HTERT RPE-1 (cell line): ENCODE results near the gene PLCH1.
"Not testable (repeated sequence)": the region's sequence is repeated elsewhere in the genome, so short reads cannot be mapped to it uniquely, and the experiment has no call there.

ENCODE experiments used
- in situ Hi-C: fragments of 300-500 bp; cut with MboI; formaldehyde crosslinking; loops from 4 replicates; pipeline ENCODE4 v1.14.3; 2020; ENCODE audit warnings: low sequenced_read_pairs

Gene PLCH1

DNA sequence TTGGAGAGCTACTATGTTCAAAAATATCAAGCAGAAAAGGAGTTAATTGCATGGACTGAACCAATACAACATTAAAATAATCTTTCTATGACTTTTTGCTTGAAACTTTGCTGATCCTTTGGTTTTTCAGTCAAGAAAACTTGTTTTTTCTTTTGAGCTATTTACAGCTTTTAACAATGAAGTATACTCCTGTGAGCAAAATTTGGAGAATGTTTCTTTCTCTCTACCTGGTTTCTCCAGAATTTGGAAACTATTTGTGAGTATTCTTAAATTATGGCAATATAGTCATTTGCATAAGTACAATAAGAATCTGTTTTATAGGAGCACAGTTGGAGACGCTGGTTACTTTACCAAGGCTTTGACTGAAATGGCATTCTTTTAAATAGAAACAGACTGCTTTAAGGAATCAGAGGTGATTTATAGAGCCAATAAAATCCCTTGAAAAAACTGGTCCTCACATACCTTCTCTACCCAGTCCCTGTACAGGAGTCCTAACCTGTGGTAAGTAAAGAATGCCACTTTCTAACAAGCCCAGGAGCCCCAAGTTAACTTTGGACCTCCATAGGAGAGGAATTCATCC lies 127.4 kb downstream of the PLCH1 start:
- in situ Hi-C loops, result no loop called here

DNA sequence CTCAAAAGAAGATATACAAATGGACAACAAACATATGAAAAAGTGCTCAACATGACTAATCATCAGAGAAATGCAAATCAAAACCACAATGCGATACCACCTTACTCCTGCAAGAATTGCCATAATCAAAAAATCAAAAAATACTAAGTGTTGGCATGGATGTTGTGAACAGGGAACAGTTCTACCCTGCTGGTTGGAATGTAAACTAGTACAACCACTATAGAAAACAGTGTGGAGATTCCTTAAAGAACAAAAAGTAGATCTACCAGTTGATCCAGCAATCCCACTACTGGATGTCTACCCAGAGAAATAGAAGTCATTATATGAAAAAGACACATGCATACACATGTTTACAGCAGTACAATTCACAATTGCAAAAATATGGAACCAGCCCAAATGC lies 129.7 kb downstream of the PLCH1 start:
- in situ Hi-C loops, result not testable (repeated sequence)

DNA sequence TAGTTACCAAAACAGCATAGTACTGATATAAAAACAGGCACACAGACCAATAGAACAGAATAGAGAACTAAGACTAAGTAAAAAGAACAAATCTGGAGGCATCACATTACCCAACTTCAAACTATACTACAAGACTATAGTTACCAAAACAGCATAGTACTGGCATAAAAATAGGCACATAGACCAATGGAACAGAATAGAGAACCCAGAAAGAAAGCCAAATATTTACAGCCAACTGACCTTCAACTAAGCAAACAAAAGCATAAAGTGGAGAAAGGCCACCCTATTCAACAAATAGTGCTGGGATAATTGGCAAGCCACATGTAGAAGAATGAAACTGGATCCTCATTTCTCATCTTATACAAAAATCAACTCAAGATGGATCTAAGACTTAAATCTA lies 130.5 kb downstream of the PLCH1 start:
- in situ Hi-C loops, result not testable (repeated sequence)

DNA sequence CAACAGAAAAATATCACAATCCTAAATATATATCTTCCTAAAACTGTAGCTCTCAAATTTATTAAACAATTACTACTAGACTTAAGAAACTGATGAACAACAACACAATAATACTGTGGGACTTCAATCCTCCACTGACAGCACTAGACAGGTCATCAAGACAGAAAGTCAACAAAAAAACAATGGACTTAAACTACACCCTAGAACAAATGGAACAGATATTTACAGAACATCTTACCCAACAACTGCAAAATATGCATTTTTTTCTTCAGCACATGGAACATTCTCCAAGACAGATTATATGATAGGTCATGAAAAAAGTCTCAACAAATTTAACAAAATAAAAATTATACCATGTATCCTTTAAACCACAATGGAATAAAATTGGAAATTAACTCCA lies 133.4 kb downstream of the PLCH1 start:
- in situ Hi-C loops, result no loop called here

DNA sequence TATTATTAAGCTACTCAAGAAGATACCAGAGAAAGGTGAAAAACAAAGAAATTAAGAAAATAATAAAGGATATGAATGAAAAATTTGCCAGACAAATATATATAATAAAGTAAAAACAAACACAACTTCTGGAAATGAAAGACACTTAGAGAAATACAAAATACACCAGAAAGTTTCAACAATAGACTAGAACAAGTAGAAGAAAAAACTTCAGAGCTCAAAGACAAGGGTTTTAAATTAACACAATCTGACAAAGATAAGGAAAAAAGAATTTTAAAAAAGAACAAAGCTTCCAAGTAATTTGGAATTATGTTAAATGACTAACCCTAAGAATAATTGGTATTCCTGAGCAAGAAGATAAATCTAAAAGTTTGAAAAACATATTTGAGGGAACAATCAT lies 135.3 kb downstream of the PLCH1 start:
- in situ Hi-C loops, result no loop called here

DNA sequence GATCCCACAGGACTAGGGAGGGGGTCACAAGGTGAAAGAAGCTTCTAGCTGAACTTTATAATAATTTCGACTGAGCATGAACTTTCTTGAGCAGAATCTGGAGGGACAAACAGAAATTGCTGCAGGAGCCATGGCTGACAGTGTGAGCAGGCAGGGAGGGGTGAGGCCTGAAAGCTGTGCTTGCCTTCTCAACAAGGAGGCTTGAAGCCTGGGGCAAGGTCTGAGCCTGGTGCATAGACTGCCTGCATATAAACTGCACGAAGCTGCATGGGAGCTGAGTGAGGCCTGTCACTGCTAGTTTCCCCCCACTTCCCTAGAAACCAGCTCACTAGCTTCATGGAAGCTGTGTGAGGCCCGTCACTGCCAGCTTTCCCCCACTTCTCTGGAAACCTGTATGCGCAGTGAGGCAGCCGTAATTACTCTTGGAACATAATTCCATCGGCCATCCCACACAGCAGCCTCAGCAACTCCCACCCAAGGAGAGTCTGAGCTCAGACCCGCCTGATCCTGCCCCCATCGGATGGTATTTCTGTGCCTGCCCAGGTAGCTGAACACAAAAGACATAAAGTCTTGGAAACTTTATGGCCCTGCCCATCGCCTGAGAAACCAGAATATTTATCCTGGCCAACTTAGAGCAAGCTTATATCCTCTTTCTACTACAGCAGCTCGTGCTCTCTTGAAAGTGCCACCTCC lies 136.5 kb downstream of the PLCH1 start:
- in situ Hi-C loops, result no loop called here

DNA sequence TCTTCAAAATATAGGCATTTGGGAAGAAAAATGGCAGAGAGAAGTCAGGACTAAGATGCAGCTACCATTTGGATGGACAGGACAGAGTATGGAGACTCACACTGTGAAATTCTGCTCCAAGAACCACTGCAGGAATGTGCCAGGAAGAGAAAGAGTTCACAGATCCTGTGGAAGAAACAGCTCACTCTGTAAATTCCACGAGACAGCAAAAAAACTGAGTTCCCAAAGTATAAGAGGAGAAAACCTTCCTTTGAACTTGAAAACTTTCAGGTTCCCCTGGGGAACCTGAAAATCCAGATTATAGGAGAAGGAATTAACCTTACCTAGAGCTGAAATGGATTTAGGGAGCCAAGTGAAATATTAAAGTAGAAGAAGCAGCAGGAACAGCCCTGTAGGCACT lies 137.1 kb downstream of the PLCH1 start:
- in situ Hi-C loops, result no loop called here

DNA sequence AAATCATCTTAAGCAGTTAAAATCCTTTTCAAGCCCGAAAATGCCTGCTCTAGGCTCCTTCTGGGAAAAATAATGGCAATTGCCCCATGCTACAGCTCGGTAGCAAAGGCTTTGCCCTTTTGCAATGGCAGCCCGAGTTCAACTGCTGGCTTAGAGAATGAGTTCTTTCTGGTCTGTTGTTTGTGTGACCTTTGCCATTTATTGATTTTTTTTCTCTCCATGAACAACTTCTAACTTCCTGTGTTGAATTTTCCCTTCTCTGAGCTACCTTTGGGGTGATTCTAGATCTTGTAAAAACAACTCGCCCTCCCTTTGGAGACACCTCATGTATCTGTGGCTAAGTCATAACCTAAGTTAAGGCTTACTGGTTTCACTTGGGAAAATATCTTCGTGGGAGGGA lies 139.3 kb downstream of the PLCH1 start:
- in situ Hi-C loops, result no loop called here

DNA sequence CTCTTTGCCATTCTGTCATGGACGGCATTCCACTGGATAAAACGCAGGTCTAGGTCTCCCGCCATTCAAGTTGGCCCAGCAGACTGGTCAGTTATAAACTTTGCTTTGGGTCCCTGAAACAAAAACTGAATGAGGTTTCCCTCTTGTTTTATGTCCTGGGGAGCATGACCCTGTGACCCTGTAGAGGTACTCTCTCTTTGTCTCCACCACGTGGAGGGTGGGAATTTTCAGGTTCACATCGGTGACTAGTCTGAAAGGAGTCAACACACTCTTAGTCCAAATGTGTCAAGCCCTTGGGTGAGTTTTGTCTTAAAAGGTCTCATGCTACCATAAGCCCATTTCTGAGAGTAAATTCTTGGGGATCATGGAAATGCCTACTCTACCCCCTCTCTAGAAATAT lies 139.9 kb downstream of the PLCH1 start:
- in situ Hi-C loops, result no loop called here

DNA sequence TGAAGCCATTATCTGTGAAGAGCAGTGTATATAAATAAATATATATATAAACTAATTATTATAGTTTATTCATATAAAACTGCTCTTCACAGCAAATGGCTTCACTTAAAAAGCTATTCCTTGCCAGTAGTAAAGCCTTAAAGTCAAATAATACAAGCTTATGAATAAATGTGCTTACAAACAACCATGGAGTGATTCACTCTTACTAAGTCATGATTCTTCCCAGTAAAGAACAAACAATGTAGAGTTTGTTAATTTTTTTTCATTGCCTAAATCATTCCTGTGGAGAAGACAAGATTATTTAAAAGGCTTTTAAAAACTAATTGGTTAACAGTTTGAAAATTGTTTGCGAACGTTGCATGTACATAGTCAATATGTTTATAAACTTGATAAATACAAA lies 140.7 kb downstream of the PLCH1 start:
- in situ Hi-C loops, result no loop called here

DNA sequence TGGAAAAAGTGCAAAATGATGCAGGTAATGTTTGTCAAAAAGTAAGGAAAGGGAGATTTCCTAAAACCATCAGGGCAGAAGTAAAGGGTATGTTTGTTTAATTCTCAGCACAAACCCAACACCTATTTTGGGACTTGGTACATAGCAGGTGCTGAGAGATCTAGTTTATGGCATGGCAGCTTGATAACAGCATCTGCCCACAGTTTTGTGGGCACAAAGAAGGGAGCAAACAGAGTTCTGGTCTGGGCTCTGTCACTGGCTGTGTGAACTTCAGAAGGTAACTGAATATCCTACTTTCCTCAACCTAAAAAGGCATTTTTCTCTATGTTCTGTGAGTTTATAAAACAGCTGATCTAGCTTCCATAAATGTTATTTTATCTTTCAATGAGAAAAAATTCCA lies 141.6 kb downstream of the PLCH1 start:
- in situ Hi-C loops, result no loop called here

DNA sequence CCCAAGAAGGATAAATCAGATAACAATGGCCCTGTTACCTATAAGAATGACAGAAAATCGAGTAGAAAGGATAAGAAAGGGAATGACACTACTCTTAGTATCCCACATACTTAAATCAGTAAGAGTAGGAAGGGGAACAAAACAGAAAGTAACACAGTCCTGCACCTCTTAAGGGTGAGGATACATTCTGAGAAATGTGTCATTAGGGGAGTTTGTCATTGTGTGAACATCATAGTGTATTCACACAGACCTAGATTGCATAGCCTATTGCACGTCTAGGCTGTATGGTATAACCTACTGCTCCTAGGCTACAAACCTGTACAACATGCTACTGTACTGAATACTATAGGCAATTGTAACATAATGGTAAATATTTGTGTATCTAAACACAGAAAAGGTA lies 142.6 kb downstream of the PLCH1 start:
- in situ Hi-C loops, result no loop called here

DNA sequence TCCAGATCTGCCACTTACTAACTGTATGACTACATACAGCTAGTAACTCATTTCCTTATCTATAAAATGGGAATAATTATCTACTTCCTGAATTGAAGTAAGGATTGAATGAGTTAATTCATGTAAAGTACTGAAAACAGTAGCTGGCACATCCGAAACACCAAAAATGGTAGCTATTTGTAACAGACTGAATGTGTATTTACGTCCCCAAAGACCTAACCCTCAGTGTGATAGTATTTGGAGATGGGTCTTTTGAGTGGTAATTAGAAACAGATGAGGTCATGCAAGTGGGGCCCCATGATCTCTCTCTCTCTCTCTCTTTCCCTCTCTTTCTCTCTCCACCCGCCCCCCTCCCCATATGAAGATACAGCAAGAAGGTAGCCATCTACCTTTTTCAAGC lies 146.2 kb downstream of the PLCH1 start:
- in situ Hi-C loops, result no loop called here

DNA sequence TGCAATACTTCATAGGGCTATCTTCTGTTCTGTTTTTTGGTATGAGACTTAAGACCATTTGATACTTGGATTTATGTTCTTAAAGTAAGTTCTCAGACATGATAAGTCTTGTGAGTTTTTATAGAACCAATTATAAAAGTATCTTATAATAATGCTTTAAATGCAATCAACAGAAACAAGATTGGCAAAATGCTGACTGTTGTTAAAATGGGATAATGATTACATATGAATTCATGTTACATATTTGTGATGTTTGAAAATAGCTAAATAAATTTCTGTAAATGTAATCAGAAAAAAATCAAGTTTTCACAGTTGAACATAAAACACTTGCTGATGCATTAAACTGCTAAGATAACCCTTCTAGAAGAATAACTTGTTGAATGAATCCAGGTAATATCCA lies 148.3 kb downstream of the PLCH1 start:
- in situ Hi-C loops, result no loop called here

DNA sequence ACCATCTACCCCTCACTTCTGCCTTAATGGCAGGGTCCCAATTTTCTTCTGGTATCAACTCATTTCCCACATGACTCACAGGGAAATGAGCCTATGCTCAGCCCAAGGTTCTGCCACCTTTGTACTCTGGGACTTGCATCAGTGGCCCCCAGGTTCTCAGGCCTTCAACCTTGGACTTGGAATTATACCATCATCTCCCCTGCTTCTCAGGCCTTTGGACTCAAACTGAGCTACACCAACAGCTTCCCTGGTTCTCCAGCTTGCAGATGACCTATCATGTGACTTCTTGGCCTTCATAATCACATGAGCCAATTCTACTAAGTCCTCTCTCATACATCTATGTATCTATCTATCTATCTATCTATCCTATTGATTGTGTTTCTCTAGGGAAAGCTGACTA lies 149.5 kb downstream of the PLCH1 start:
- in situ Hi-C loops, result no loop called here

DNA sequence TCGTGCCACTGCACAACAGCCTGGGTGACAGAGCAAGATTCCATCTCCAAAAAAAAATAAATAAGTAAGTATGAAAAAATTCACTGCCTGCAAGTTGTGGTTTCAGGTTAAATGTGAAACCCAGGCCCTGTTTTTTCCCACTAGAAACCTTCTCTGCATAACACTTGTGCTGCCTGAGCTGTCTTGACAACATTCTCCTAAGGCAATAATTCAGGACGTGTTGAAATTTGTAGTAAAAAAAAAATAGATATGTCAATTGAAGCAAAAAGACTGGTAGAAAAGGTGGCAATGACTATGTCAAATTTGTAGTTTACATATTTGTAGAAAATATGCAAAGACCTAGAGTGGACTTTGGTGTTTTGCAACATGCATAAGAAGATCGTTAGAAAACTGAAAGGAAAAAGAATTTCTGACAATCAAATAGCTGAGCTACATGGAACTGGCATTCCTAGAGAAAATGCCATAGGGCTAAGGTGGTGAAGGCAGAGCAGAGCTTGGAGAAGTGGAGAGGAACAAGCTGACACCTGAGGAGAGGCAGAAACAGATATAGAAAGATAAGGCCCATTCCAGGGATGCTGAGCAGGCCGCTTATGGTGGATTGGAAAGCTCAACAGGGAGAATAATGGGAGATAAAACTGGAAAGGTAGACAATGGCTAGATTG lies 150.2 kb downstream of the PLCH1 start:
- in situ Hi-C loops, result no loop called here

DNA sequence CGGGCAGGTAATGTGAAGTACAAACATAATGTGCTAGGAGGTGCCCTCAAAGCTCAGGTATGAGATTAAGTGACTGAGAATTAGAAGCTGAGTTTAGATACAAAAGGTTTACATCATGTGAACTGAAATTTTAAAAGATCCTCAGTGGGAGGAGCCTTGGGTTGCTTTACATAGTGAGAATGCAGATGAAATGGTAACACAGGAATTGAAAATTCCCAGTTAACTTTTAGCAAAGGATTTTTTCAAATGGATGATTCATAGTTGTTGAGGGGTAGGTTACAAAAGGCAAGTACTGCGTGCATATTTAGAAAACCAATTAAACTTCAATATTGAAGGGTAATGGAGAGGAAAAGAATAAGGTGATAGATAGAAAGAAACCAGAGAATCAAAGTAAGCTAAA lies 157.3 kb downstream of the PLCH1 start:
- in situ Hi-C loops, result no loop called here

DNA sequence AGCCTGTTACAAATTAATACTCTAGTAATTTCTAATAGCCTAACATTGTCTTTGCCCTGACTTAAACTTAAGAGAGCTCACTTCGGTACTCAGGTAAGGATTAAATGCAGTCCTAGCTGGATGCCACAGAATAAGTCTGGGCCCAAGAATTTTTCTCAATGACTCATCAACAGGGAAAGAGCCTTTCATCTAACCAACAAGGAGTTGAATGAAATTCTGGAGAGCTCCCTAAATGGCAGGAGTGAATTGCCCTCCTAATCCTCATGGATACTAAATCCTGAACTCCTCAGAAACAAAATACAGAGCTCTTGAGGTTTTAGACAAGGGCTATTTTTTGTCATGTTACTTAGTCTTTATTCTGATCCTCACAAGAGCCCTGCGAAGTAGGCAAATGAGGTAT lies 159.5 kb downstream of the PLCH1 start:
- in situ Hi-C loops, result no loop called here

DNA sequence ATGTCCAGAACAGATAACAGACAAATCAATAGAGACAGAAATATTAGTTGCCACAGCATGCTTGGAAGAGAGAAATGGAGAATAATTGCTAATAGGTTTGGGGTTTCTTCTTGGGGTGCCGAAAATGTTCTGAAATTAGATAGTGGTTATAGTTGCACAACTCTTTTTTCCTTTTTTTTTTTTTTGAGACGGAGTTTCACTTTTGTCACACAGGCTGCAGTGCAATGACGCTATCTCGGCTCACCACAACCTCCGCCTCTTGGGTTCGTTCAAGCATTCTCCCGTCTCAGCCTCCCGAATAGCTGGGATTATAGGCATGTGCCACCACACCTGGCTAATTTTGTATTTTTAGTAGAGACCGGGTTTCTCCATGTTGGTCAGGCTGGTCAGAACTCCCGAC lies 163.3 kb downstream of the PLCH1 start:
- in situ Hi-C loops, result no loop called here

DNA sequence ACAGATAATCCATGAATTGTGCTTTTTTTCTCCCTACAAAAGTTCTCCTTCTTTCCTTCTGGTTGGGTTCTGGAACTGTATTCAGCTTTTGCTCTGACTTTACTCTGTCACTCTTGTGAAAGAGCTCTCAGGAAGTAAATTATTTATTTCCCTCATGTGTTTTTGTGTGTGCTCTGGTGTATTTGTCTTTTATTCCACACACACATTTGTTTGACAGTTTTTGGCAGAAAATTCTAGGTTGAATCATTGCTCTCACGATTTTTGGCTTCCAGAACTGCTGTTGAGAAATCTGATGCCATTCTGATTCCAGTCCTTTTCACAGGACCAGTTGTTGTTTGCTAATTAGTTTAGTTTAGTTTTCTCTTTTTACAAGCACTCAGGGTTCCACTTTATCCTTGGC lies 172.8 kb downstream of the PLCH1 start:
- in situ Hi-C loops, result no loop called here

DNA sequence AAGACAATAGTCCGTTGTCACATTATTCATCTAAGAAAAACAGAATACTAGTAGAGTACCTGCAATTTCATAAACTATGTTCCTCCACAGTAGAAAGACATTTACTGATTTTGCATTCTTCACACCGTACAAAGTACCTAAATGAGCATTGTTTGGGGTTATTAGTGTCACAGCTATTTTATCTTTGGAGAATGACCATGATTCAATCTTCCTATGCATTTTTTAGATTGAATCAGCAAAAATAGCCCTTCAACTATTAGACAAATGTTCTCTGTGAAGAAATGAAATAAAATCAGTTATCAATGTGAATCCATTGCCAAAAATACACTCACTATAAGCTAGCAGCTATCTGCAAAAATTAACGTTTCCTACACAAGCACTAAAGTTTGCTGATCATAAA lies 176.6 kb downstream of the PLCH1 start:
- in situ Hi-C loops, result no loop called here

DNA sequence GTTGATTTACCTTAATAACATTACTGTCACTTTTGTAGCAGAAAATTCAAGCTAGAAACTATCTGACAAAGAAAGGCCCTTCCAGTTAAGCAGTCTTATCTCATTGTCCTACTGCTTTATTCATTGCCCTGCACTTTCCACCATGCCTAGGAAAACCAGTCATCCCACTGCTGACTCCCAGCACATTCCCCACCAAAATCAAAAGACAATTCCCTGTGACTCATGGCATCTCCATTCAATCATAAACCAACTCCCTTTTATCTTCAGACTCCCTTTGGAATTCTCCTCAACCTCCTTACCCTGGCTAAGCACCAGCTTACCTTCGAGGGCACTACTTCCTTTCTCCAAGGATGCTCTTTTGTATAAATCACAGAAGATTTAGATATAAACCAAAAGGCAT lies 184.3 kb downstream of the PLCH1 start:
- in situ Hi-C loops, result no loop called here

DNA sequence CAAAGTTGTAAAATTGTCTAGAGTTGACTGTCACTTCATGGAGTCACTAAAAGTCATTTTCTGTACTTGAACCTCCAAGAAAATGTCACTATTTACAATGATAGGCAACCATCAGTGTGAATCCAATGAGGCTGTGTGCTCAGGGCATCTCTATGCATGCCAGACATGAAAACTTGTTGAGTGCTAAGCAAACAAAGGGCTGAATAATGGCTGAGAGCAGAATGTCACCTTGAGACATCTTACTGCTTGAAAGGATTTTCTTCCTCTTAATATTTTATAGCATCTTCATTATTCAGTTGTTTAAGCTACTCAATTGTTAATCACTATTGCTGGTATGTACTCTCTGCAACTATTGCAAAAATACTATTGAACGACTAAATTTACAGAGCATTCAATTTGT lies 184.7 kb downstream of the PLCH1 start:
- in situ Hi-C loops, result no loop called here
